GM23248 (cell line): ENCODE results near the gene IL21R. TPM values are rescaled to one million over a fixed set of nuclear protein-coding genes. Genes with fewer than 3 reads are reported as not detected.
"Not testable (repeated sequence)": the region's sequence is repeated elsewhere in the genome, so short reads cannot be mapped to it uniquely, and the experiment has no call there.

Experiments used
- DNase-seq: peaks from one replicate; pipeline ENCODE4 v3.0.0-alpha.2; 2015
- H2AFZ ChIP-seq: fragments of 200-600 bp; sonication (generic); 2 replicates; pipeline ENCODE4 v1.6.1; 2016; ENCODE audit warnings: antibody characterized with exemption
- H3F3A ChIP-seq: fragments of 200-600 bp; sonication (generic); 2 replicates; pipeline ENCODE4 v1.6.1; 2016; ENCODE audit warnings: mild to moderate bottlenecking, antibody characterized with exemption, mixed run types; ENCODE audit not compliant: insufficient read depth
- H3K27ac ChIP-seq: fragments of 200-600 bp; sonication (generic); 2 replicates; pipeline ENCODE4 v1.5.1; 2016; ENCODE audit warnings: mild to moderate bottlenecking
- H3K27me3 ChIP-seq: fragments of 200-600 bp; sonication (generic); replicated peaks from 2 replicates; pipeline ENCODE4 v1.6.1; 2016; ENCODE audit warnings: mild to moderate bottlenecking; ENCODE audit not compliant: insufficient read depth
- H3K36me3 ChIP-seq: fragments of 200-600 bp; sonication (generic); 2 replicates; pipeline ENCODE4 v1.6.1; 2016; ENCODE audit warnings: low read depth, mild to moderate bottlenecking
- H3K4me1 ChIP-seq: fragments of 200-600 bp; sonication (generic); 2 replicates; pipeline ENCODE4 v1.6.1; 2016; ENCODE audit warnings: mild to moderate bottlenecking; ENCODE audit not compliant: insufficient read depth
- H3K4me2 ChIP-seq: fragments of 200-600 bp; sonication (generic); one replicate; pipeline ENCODE4 v1.6.1; 2016; ENCODE audit warnings: mild to moderate bottlenecking; ENCODE audit not compliant: unreplicated experiment
- H3K4me3 ChIP-seq: fragments of 200-600 bp; sonication (generic); 2 replicates; pipeline ENCODE4 v1.5.1; 2016; ENCODE audit warnings: mild to moderate bottlenecking
- H3K79me2 ChIP-seq: fragments of 200-600 bp; sonication (generic); 2 replicates; pipeline ENCODE4 v1.6.1; 2016; ENCODE audit warnings: mild to moderate bottlenecking; ENCODE audit not compliant: insufficient read depth
- H3K9ac ChIP-seq: fragments of 200-600 bp; sonication (generic); 2 replicates; pipeline ENCODE4 v1.6.1; 2016; ENCODE audit warnings: mild to moderate bottlenecking
- H3K9me2 ChIP-seq: fragments of 200-600 bp; sonication (generic); 2 replicates; pipeline ENCODE4 v1.6.1; 2016; ENCODE audit warnings: mixed run types, mild to moderate bottlenecking, moderate library complexity; ENCODE audit not compliant: insufficient read depth
- H3K9me3 ChIP-seq: fragments of 200-600 bp; sonication (generic); one replicate; pipeline ENCODE4 v1.6.1; 2017; ENCODE audit warnings: low read depth
- H4K20me1 ChIP-seq: fragments of 200-600 bp; sonication (generic); 2 replicates; pipeline ENCODE4 v1.6.0; 2016; ENCODE audit not compliant: insufficient read depth
- EZH2 ChIP-seq: fragments of 200-600 bp; sonication (generic); IDR thresholded peaks from 2 replicates; pipeline ENCODE4 v1.6.1; 2018; ENCODE audit warnings: antibody characterized with exemption, mild to moderate bottlenecking; ENCODE audit not compliant: insufficient read depth, poor library complexity, severe bottlenecking
- EZH2phosphoT487 ChIP-seq: fragments of 200-600 bp; sonication (generic); IDR thresholded peaks from 2 replicates; pipeline ENCODE4 v1.6.1; 2018; ENCODE audit warnings: antibody characterized with exemption, moderate library complexity, mild to moderate bottlenecking, low read depth; ENCODE audit not compliant: insufficient read depth
- WGBS, 2 experiments: methylation state at CpG; one replicate each; pipeline ENCODE4 v1.1.6; 2015 to 2017; ENCODE audit warnings: low lambda C conversion rate in 2 of 2, low coverage in 1 of 2; ENCODE audit errors: missing lambda C conversion rate in 2 of 2; 5-methylcytosine and 5-hydroxymethylcytosine counted together
- in situ Hi-C: fragments of 300-500 bp; cut with MboI; formaldehyde crosslinking; loops from 2 replicates; pipeline ENCODE4 v1.15.0; 2020
- polyA plus RNA-seq: library from polyadenylated mRNA; unstranded; fragments of >200 nt; fragmentation: Nextera tagmentation; extraction: Ambion mirVana; gene quantifications from 2 replicates; pipeline ENCODE4 v1.2.1, GENCODE V29; 2016
- total RNA-seq: library from RNA; depleted of rRNA; stranded (reverse); fragments of >200 nt; shearing (Covaris generic); gene quantifications from 2 replicates; pipeline ENCODE4 v1.2.3, GENCODE V29; 2014

IL21R gene
- total and polyA plus RNA-seq, 2 experiments from 2014 or later, result 1.2 to 1.5 TPM

GRCh38 chr16:27450196-27450549, 48.2 kb downstream of the IL21R start:
- in situ Hi-C loops, result loop anchor here (10.0 kb wide), 2 partner anchors 215 to 285 kb away; no protein-coding TSS in a partner anchor
- H4K20me1 ChIP-seq, result no peaks in the 10 kb centered on the region
- H3K36me3 ChIP-seq, result no peaks in the 10 kb centered on the region
- no peak overlapping the region for H3K4me3 ChIP-seq
- H2AFZ ChIP-seq, result no peak overlapping the region
- peaks cover 11% of the 10 kb centered on the region; the same call in 1 of the 2 replicates for H3K4me1 ChIP-seq
- no peaks in the 10 kb centered on the region for H3K9me2 ChIP-seq
- no peak overlapping the region for H3K9ac ChIP-seq
- WGBS, 2 experiments, result 22 to 27% methylated on average over 5 of the region's 5 CpGs
- no peaks in the 10 kb centered on the region for H3K27me3 ChIP-seq
- H3K4me2 ChIP-seq, result peak overlapping the region; percentile 26
- H3K27ac ChIP-seq, result no peak overlapping the region
- TF ChIP-seq EZH2, result no peak
- no peak for TF ChIP-seq EZH2phosphoT487
- DNase-seq, result no peak
- H3F3A ChIP-seq, result no peaks in the 10 kb centered on the region; the same call in 1 of the 2 replicates
- H3K9me3 ChIP-seq, result no peaks in the 10 kb centered on the region
- H3K79me2 ChIP-seq, result no peaks in the 10 kb centered on the region

- 64% methylated on average over 16 of the region's 16 CpGs for WGBS, 2 experiments
- H3F3A ChIP-seq, result no peaks in the 10 kb centered on the region; the same call in 1 of the 2 replicates
- no peak overlapping the region for H3K4me2 ChIP-seq
- H3K4me1 ChIP-seq, result peaks cover 11% of the 10 kb centered on the region; the same call in 1 of the 2 replicates
- DNase-seq, result no peak
- no peaks in the 10 kb centered on the region for H3K36me3 ChIP-seq
- H3K4me3 ChIP-seq, result no peak overlapping the region
- H3K27me3 ChIP-seq, result no peaks in the 10 kb centered on the region
- no peaks in the 10 kb centered on the region for H3K9me3 ChIP-seq
- no peaks in the 10 kb centered on the region for H3K9me2 ChIP-seq
- TF ChIP-seq EZH2 (no peak), EZH2phosphoT487 (no peak)
- no peak overlapping the region for H3K9ac ChIP-seq
- H2AFZ ChIP-seq, result no peak overlapping the region
- H3K79me2 ChIP-seq, result no peaks in the 10 kb centered on the region
- in situ Hi-C loops, result loop anchor here (10.0 kb wide), 2 partner anchors 218 to 288 kb away; no protein-coding TSS in a partner anchor
- H3K27ac ChIP-seq, result no peak overlapping the region
- no peaks in the 10 kb centered on the region for H4K20me1 ChIP-seq
Measured at GRCh38 chr16:27452569-27453493, 50.9 kb downstream of the IL21R start.

- H3K4me1 ChIP-seq, result peaks cover 11% of the 10 kb centered on the region; the same call in 1 of the 2 replicates
- H2AFZ ChIP-seq, result no peak overlapping the region
- no peaks in the 10 kb centered on the region for H3K9me3 ChIP-seq
- 68 to 70% methylated on average over 3 of the region's 3 CpGs for WGBS, 2 experiments
- no peaks in the 10 kb centered on the region; the same call in 1 of the 2 replicates for H3F3A ChIP-seq
- H3K27me3 ChIP-seq, result no peaks in the 10 kb centered on the region
- no peak overlapping the region for H3K4me2 ChIP-seq
- H3K27ac ChIP-seq, result no peak overlapping the region
- H3K9me2 ChIP-seq, result no peaks in the 10 kb centered on the region
- H3K36me3 ChIP-seq, result no peaks in the 10 kb centered on the region
- H3K4me3 ChIP-seq, result no peak overlapping the region
- no peak for TF ChIP-seq EZH2phosphoT487
- TF ChIP-seq EZH2, result no peak
- H3K79me2 ChIP-seq, result no peaks in the 10 kb centered on the region
- no peaks in the 10 kb centered on the region for H4K20me1 ChIP-seq
- in situ Hi-C loops, result loop anchor here (10.0 kb wide), 2 partner anchors 219 to 289 kb away; no protein-coding TSS in a partner anchor
- no peak for DNase-seq
- H3K9ac ChIP-seq, result no peak overlapping the region
Measured at GRCh38 chr16:27453494-27453825, 51.5 kb downstream of the IL21R start.

GRCh38 chr16:27455700-27456099, 53.7 kb downstream of the IL21R start:
- no peak overlapping the region for H3K27ac ChIP-seq
- H3K27me3 ChIP-seq, result no peaks in the 10 kb centered on the region
- H3K9me2 ChIP-seq, result no peaks in the 10 kb centered on the region
- H3F3A ChIP-seq, result no peaks in the 10 kb centered on the region; the same call in 1 of the 2 replicates
- TF ChIP-seq EZH2phosphoT487 (no peak), EZH2 (no peak)
- WGBS, 2 experiments, result 42 to 50% methylated on average over 12 of the region's 12 CpGs
- no peak overlapping the region for H3K4me3 ChIP-seq
- no peak for DNase-seq
- no peak overlapping the region for H3K9ac ChIP-seq
- H3K4me2 ChIP-seq, result no peak overlapping the region
- no peak overlapping the region for H2AFZ ChIP-seq
- no peaks in the 10 kb centered on the region for H3K79me2 ChIP-seq
- no peaks in the 10 kb centered on the region for H4K20me1 ChIP-seq
- H3K36me3 ChIP-seq, result no peaks in the 10 kb centered on the region
- in situ Hi-C loops, result loop anchor here (10.0 kb wide), 2 partner anchors 221 to 291 kb away; no protein-coding TSS in a partner anchor
- H3K9me3 ChIP-seq, result no peaks in the 10 kb centered on the region
- H3K4me1 ChIP-seq, result peaks cover 1% of the 10 kb centered on the region; the same call in 1 of the 2 replicates

- not testable (repeated sequence) for H3K79me2 ChIP-seq, H3K4me2 ChIP-seq, H3K9me3 ChIP-seq, H3K4me1 ChIP-seq, H2AFZ ChIP-seq, H3K4me3 ChIP-seq, H3K9me2 ChIP-seq, DNase-seq, H3K27me3 ChIP-seq, H3K27ac ChIP-seq, H4K20me1 ChIP-seq, H3F3A ChIP-seq, H3K9ac ChIP-seq, H3K36me3 ChIP-seq
- WGBS, 2 experiments, result 89% methylated on average over 16 to 17 of the region's 17 CpGs
- in situ Hi-C loops, result loop anchor here (10.0 kb wide), 2 partner anchors 223 to 293 kb away; no protein-coding TSS in a partner anchor
Measured at GRCh38 chr16:27457605-27457900, 55.6 kb downstream of the IL21R start.
